Vagina (tissue), 2 donors: ENCODE data around the gene SEMA3D. TPM values are rescaled to one million over a fixed set of nuclear protein-coding genes. Genes with fewer than 3 reads are reported as not detected.

Source experiments
- DNase-seq, 2 donors: peaks; one replicate each; pipeline ENCODE4 v3.0.0-alpha.2; 2017; ENCODE audit errors: extremely low spot score in 2 of 2
- H3K27ac ChIP-seq: fragments of 200-600 bp; sonication (generic); one replicate; pipeline ENCODE4 v1.5.1; 2019
- H3K27me3 ChIP-seq: fragments of 200-600 bp; sonication (generic); one replicate; pipeline ENCODE4 v1.5.1; 2019
- H3K36me3 ChIP-seq, 2 donors: fragments of 200-600 bp; sonication (generic); one replicate each; pipeline ENCODE4 v1.5.1; 2017 to 2019
- H3K4me1 ChIP-seq: fragments of 200-600 bp; sonication (generic); one replicate; pipeline ENCODE4 v1.5.1; 2019
- H3K4me3 ChIP-seq, 2 donors: fragments of 200-600 bp; sonication (generic); 1 replicate in 1 of 2; 2 replicates in 1 of 2; pipeline ENCODE4 v1.5.1; 2016 to 2019
- H3K9me3 ChIP-seq: fragments of 200-600 bp; sonication (generic); one replicate; pipeline ENCODE4 v1.5.1; 2019
- POLR2A ChIP-seq, 2 donors: fragments of 450-650 bp; IDR thresholded peaks; one replicate each; pipeline ENCODE4 v1.6.1; 2017; ENCODE audit warnings: antibody characterized with exemption in 2 of 2, mild to moderate bottlenecking in 2 of 2, moderate library complexity in 2 of 2
- POLR2AphosphoS5 ChIP-seq, 2 donors: sonication (generic); formaldehyde crosslinking; IDR thresholded peaks; one replicate each; pipeline ENCODE4 v1.9.0; 2017; ENCODE audit warnings: antibody characterized with exemption in 2 of 2, mild to moderate bottlenecking in 2 of 2, low read depth in 1 of 2; ENCODE audit not compliant: insufficient read depth in 1 of 2
- intact Hi-C: fragments of 100-400 bp; cut with DNase I; formaldehyde crosslinking; loops from one replicate; pipeline ENCODE4 v1.15.1; 2023
- total RNA-seq: library from RNA; depleted of rRNA; stranded (reverse); fragments of >200 nt; gene quantifications from one replicate; pipeline ENCODE4 v1.2.3, GENCODE V29; 2016
- TF ChIP-seq, protein P1 (sequence below), 3 experiments: fragments of 450-650 bp in 2 of 3; fragments of 200-600 bp in 1 of 3; sonication (generic) in 1 of 3; IDR thresholded peaks; one replicate each; pipeline ENCODE4 v1.5.1; 2017 to 2019; ENCODE audit warnings: antibody characterized with exemption in 3 of 3, mild to moderate bottlenecking in 2 of 3, moderate library complexity in 2 of 3

SEMA3D gene
- total RNA-seq, 1 donor from 2014 or later = 2.2 TPM

DNA sequence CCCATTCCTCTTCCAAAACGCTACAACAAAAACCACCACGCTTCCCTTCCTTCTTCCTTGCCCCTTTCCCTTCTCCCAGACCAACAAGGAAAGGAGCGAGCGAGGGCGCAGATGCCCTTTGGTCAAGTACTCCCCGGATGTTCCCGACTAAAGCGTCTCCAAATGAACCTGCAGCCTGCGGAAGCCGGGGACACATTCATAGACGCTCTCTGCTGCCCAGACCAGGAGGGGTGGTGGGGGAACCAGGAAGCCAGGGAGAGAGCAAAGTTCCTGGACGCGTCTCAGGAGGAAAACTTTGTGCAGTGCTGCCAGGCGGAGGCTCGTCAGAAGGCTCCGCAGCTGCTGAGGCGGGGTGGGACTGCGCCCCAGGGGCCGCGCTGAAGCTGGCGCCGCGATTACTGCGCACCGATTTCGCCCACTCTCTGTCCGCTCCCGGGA lies 754 bp downstream of the SEMA3D start:
- TF ChIP-seq POLR2A (IDR thresholded peaks at IDR 0.05) (no peak), POLR2AphosphoS5 (IDR thresholded peaks at IDR 0.05; ENCODE audit: insufficient read depth in 1 of 2, low read depth in 1 of 2) (no peak)
- TF ChIP-seq, protein P1, sequence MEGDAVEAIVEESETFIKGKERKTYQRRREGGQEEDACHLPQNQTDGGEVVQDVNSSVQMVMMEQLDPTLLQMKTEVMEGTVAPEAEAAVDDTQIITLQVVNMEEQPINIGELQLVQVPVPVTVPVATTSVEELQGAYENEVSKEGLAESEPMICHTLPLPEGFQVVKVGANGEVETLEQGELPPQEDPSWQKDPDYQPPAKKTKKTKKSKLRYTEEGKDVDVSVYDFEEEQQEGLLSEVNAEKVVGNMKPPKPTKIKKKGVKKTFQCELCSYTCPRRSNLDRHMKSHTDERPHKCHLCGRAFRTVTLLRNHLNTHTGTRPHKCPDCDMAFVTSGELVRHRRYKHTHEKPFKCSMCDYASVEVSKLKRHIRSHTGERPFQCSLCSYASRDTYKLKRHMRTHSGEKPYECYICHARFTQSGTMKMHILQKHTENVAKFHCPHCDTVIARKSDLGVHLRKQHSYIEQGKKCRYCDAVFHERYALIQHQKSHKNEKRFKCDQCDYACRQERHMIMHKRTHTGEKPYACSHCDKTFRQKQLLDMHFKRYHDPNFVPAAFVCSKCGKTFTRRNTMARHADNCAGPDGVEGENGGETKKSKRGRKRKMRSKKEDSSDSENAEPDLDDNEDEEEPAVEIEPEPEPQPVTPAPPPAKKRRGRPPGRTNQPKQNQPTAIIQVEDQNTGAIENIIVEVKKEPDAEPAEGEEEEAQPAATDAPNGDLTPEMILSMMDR (IDR thresholded peaks at IDR 0.05) = no peak
- intact Hi-C loops = no loop called here
- Histone ChIP-seq H3K4me3 (peak overlapping the region; percentile 43 to 56), H3K27ac (peak overlapping the region; percentile 54), H3K4me1 (peaks cover 8% of the 10 kb centered on the region), H3K36me3 (no peaks in the 10 kb centered on the region), H3K27me3 (no peaks in the 10 kb centered on the region), H3K9me3 (no peaks in the 10 kb centered on the region)
- no peak for DNase-seq

DNA sequence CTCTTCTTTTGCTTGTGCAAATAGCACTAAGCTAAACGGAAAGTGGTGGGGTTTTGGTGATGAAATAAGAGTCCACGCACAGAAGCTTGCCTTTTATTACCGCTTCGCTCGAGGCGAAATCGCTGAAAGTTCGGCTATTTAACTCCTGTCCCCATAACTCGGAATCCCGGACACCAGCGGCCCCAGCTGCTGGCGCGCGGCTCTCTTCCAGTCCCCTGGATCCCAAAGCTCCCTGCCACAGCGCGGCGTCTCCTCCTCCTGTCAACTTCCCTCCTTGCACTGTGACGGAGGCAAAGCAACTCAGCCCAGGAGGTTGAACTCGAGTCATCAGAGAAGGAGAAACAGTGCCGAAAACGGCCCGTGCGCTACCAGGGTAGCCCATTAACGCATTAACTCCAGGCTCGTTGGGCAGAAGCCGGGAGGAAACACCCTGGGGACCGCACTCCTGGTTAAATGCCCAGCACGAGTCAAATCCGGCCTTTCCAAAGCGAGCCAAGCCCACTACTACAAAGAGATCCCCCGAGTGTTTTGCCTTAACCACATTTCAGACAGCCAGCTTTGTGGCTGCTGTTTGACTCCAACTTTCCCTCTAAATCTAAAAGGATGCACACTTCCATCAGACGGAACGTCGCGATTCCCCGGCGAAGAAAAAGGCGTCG lies 1.3 kb downstream of the SEMA3D start:
- H3K27ac ChIP-seq = peak overlapping the region; percentile 54
- intact Hi-C loops = no loop called here

DNA sequence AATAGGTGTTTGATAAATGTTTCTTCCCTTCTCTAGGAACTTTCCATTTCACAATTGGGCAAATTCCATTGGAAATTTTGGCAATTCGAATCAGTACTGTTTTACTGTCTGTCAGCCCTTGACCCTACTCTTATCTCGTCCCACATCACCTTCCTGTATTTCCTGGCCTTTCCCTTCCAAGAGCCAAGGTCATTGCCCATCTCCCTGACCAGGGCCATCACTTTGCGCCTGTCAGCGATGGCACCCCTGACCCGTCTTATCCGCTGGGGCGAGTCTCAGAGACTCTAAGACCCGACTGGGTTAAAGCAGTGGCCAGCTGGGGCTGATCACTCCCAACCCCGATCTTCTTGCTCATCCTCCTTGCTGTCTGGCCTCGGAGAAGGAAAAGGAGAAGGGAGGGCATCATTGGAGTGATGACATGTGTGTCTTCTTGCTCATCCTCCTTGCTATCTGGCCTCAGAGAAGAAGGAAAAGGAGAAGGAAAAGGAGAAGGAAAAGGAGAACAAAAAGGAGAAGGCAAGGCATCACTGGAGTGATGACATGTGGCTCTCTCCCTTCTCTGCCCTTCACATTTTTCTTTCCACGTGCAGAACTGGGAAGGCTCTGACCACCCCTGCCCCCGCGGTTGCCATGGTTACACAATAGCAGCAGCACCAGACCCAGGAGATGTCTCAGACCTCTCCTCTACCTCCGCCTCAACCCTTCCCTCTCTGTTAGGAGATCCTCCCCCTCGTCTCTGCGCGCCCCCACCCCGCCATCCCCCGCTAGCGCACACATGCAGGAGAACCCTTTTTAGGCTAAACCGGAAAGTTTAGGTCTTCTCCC lies 2.0 kb downstream of the SEMA3D start:
- Histone ChIP-seq H3K4me1 (peaks cover 8% of the 10 kb centered on the region), H3K9me3 (no peaks in the 10 kb centered on the region), H3K27ac (peak overlapping the region; percentile 54), H3K27me3 (no peaks in the 10 kb centered on the region), H3K4me3 (peak overlapping the region; percentile 43 to 56), H3K36me3 (no peaks in the 10 kb centered on the region)
- no peak for TF ChIP-seq POLR2A (IDR thresholded peaks at IDR 0.05)
- TF ChIP-seq POLR2AphosphoS5 (IDR thresholded peaks at IDR 0.05; ENCODE audit: insufficient read depth in 1 of 2, low read depth in 1 of 2) = no peak
- TF ChIP-seq, protein P1 (IDR thresholded peaks at IDR 0.05) = no peak
- intact Hi-C loops = no loop called here
- no peak for DNase-seq

More for the DNA sequence above, 1.3 kb downstream of the SEMA3D start:
- no peaks in the 10 kb centered on the region for H3K27me3 ChIP-seq
- no peak for DNase-seq
- no peaks in the 10 kb centered on the region for H3K36me3 ChIP-seq
- no peak for TF ChIP-seq POLR2AphosphoS5 (IDR thresholded peaks at IDR 0.05; ENCODE audit: insufficient read depth in 1 of 2, low read depth in 1 of 2)
- no peaks in the 10 kb centered on the region for H3K9me3 ChIP-seq
- peaks cover 8% of the 10 kb centered on the region for H3K4me1 ChIP-seq
- H3K4me3 ChIP-seq = peak overlapping the region; percentile 43 to 56

DNA sequence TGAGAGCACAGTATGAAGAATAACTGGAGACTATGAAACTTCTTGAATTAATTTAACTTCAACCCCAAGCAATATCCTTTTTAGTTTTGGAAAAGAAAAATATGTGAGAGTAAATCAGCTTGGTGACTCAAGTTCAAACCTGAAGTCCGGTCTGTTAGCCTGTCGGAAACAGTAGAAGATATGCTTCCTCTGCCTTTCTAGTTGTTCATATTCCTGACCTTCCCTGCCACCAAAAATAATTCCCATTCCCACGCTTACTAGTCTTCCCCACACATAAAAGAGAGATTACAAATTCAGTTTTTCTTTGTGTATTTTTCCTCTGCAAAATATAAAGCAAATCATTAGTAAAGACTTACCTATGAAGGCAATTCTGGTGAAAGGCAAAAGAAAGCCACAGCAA lies 3.6 kb downstream of the SEMA3D start:
- TF ChIP-seq, protein P1 (IDR thresholded peaks at IDR 0.05) = no peak
- no peak for TF ChIP-seq POLR2A (IDR thresholded peaks at IDR 0.05)
- TF ChIP-seq POLR2AphosphoS5 (IDR thresholded peaks at IDR 0.05; ENCODE audit: insufficient read depth in 1 of 2, low read depth in 1 of 2) = no peak
- Histone ChIP-seq H3K4me3 (no peak overlapping the region), H3K4me1 (peaks cover 8% of the 10 kb centered on the region), H3K36me3 (no peaks in the 10 kb centered on the region), H3K27ac (no peak overlapping the region), H3K9me3 (no peaks in the 10 kb centered on the region), H3K27me3 (no peaks in the 10 kb centered on the region)
- DNase-seq = no peak
- intact Hi-C loops = no loop called here

DNA sequence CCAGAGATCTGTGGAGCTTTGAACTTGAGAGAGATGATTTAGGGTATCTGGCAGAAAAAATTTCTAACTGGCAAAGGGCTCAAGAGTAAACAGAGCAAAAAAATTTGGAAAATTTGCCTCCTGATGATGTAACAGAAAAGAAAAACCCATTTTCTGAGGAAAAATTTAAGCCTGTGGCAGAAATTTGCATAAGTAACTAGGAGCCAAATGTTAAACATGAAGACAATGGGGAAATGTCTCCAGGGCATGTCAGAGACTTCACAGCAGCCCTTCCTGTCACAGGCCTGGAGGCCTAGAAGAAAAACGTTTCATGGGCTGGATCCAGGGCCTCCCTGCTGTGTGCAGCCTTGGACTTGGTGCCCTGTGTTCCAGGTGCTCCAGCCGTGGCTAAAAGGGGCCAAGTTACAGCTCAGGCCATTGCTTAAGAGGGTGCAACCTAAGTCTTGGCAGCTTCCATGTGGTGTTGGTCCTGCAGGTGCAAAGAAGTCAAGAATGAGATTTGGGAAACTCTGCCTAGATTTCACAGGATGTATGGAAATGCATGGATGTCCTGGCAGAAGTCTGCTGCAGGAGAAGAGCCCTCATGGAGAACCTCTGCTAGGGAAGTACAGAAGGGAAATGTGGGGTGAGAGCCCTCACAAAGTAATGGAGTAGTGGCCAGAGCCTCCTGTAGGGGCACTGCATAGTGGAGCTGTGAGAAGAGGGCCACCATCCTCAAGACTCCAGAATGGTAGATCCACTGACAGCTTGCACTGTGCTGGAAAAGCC lies 8.1 kb downstream of the SEMA3D start:
- Histone ChIP-seq H3K27ac (no peak overlapping the region), H3K36me3 (no peaks in the 10 kb centered on the region), H3K27me3 (no peaks in the 10 kb centered on the region), H3K4me3 (no peak overlapping the region), H3K9me3 (no peaks in the 10 kb centered on the region), H3K4me1 (no peaks in the 10 kb centered on the region)
- TF ChIP-seq, protein P1 (IDR thresholded peaks at IDR 0.05) = no peak
- TF ChIP-seq POLR2A (IDR thresholded peaks at IDR 0.05) (no peak), POLR2AphosphoS5 (IDR thresholded peaks at IDR 0.05; ENCODE audit: insufficient read depth in 1 of 2, low read depth in 1 of 2) (no peak)
- intact Hi-C loops = no loop called here
- DNase-seq = no peak
